HG03354 (cell line): ENCODE results near the gene NDOR1.
A peak's percentile ranks its signal among the peaks of the same experiment; 100 is the strongest.

Source experiments
- ATAC-seq: cut with Tn5 transposase; IDR thresholded peaks from one replicate; pipeline ENCODE4 v1.9.1; 2021; ENCODE audit warnings: mild to moderate bottlenecking; ENCODE audit not compliant: unreplicated experiment, poor library complexity, severe bottlenecking

NDOR1 gene

GRCh38 chr9:137205126-137206069 is at the start of gene NDOR1, which contains the start of gene TMEM203:
NDOR1 (plus strand) TSS chr9:137205700; CDS start chr9:137205778, 78 bp downstream.
TMEM203 (minus strand) TSS chr9:137205648; CDS start chr9:137205414, 234 bp downstream.
- ATAC-seq = peak; percentile 54

- ATAC-seq = no peak
These were observed 48.7 kb upstream of the NDOR1 start for GRCh38 chr9:137156567-137157375.

GRCh38 chr9:137157618-137158415 is 47.7 kb upstream of the NDOR1 start:
- ATAC-seq = no peak

GRCh38 chr9:137158625-137159024 is 46.9 kb upstream of the NDOR1 start:
- no peak for ATAC-seq

- no peak for ATAC-seq
These were observed 46.1 kb upstream of the NDOR1 start for GRCh38 chr9:137159105-137160053.

GRCh38 chr9:137160054-137160425 is 45.5 kb upstream of the NDOR1 start:
- ATAC-seq = no peak

GRCh38 chr9:137160716-137161557 is 44.6 kb upstream of the NDOR1 start:
- no peak for ATAC-seq

- ATAC-seq = no peak
These were observed 43.7 kb upstream of the NDOR1 start for GRCh38 chr9:137161558-137162486.

- no peak for ATAC-seq
These were observed 42.8 kb upstream of the NDOR1 start for GRCh38 chr9:137162505-137163364.

GRCh38 chr9:137163365-137163715 is 42.2 kb upstream of the NDOR1 start:
- ATAC-seq = no peak

- ATAC-seq = no peak
These were observed 41.7 kb upstream of the NDOR1 start for GRCh38 chr9:137163805-137164204.

- no peak for ATAC-seq
These were observed 40.9 kb upstream of the NDOR1 start for GRCh38 chr9:137164370-137165249.

GRCh38 chr9:137165250-137165836 is 40.2 kb upstream of the NDOR1 start:
- ATAC-seq = no peak

- no peak for ATAC-seq
These were observed 38.9 kb upstream of the NDOR1 start for GRCh38 chr9:137166380-137167229.
